Measurements from ENCODE around the gene S100A3. TPM values are rescaled to one million over a fixed set of nuclear protein-coding genes. Genes with fewer than 3 reads are reported as not detected.
A peak's percentile ranks its signal among the peaks of the same experiment; 100 is the strongest.

The S100A3 gene
- total and polyA plus RNA-seq, 12 donors, result 0.30 to 6.3 (median 2.5) TPM; not detected in 6

GRCh38 chr1:153532181-153532580, 16.9 kb downstream of the S100A3 start:
- H3K4me3 ChIP-seq, result no peak overlapping the region
- ATAC-seq (no peak), DNase-seq (no peak)
- H3K4me1 ChIP-seq, result peaks cover 3 to 52% (median 35%) of the 10 kb centered on the region in 9 donors
- no peaks in the 10 kb centered on the region for H3K27me3 ChIP-seq
- peaks cover 0 to 9% (median 0%) of the 10 kb centered on the region in 9 donors for H3K36me3 ChIP-seq
- H3K27ac ChIP-seq, result peak overlapping the region in 4 of 10 donors; percentile 96 to 99 (median 98)
- H3K9me3 ChIP-seq, result no peaks in the 10 kb centered on the region
- 90 to 92% methylated on average over 2 of the region's 2 CpGs for WGBS, 2 donors
- intact Hi-C loops (cut with DNase I), result loop anchor here in 6 of 10 donors (2.0 to 10.0 kb wide), 4 partner anchors 35 to 83 kb away; partner anchors contain the start of genes S100A2 (in 3 of the 6), S100A16 (in 2 of the 6) and S100A14 (in 1 of the 6)
- TF ChIP-seq CTCF (IDR thresholded peaks at IDR 0.05), result no peak

GRCh38 chr1:153531638-153532037, 17.4 kb downstream of the S100A3 start:
- no peak for TF ChIP-seq CTCF (IDR thresholded peaks at IDR 0.05)
- ATAC-seq (no peak), DNase-seq (no peak)
- no peaks in the 10 kb centered on the region for H3K27me3 ChIP-seq
- peak overlapping the region in 2 of 10 donors; percentile 99 for H3K27ac ChIP-seq
- intact Hi-C loops (cut with DNase I), result loop anchor here in 6 of 10 donors (2.0 to 10.0 kb wide), 4 partner anchors 36 to 83 kb away; partner anchors contain the start of genes S100A2 (in 3 of the 6), S100A16 (in 2 of the 6) and S100A14 (in 1 of the 6)
- peaks cover 3 to 49% (median 34%) of the 10 kb centered on the region in 9 donors for H3K4me1 ChIP-seq
- H3K36me3 ChIP-seq, result peaks cover 0 to 9% (median 0%) of the 10 kb centered on the region in 9 donors
- H3K9me3 ChIP-seq, result no peaks in the 10 kb centered on the region
- no peak overlapping the region for H3K4me3 ChIP-seq
- 93 to 95% methylated on average over 3 of the region's 3 CpGs for whole genome bisulfite sequencing, 2 donors

- Histone ChIP-seq H3K4me1 (peaks cover 0 to 29% (median 20%) of the 10 kb centered on the region in 9 donors), H3K36me3 (no peaks in the 10 kb centered on the region), H3K27me3 (no peaks in the 10 kb centered on the region), H3K9me3 (no peaks in the 10 kb centered on the region), H3K27ac (no peak overlapping the region), H3K4me3 (no peak overlapping the region)
- ATAC-seq (no peak), DNase-seq (no peak)
- TF ChIP-seq CTCF (IDR thresholded peaks at IDR 0.05), result no peak
- intact Hi-C loops (cut with DNase I), result no loop called here
- WGBS, 2 donors, result 88 to 95% methylated on average over 5 of the region's 5 CpGs
Observed at GRCh38 chr1:153527683-153528040, 21.4 kb downstream of the S100A3 start.

- no peaks in the 10 kb centered on the region for H3K27me3 ChIP-seq
- no peak for TF ChIP-seq CTCF (IDR thresholded peaks at IDR 0.05)
- ATAC-seq, result no peak
- no peaks in the 10 kb centered on the region for H3K9me3 ChIP-seq
- DNase-seq, result no peak
- H3K27ac ChIP-seq, result no peak overlapping the region
- 90 to 91% methylated on average over 8 of the region's 8 CpGs for WGBS, 2 donors
- no peaks in the 10 kb centered on the region for H3K36me3 ChIP-seq
- peaks cover 0 to 24% (median 17%) of the 10 kb centered on the region in 9 donors for H3K4me1 ChIP-seq
- intact Hi-C loops (cut with DNase I), result no loop called here
- H3K4me3 ChIP-seq, result no peak overlapping the region
Observed at GRCh38 chr1:153527023-153527682, 21.9 kb downstream of the S100A3 start.

All from heart right ventricle (tissue), 16 donors.